Hindlimb muscle (tissue), 1 donor: ENCODE results near the gene IL17D. TPM values are rescaled to one million over a fixed set of nuclear protein-coding genes. Genes with fewer than 3 reads are reported as not detected.

Experiments
- DNase-seq: peaks from one replicate; pipeline ENCODE4 v3.0.0-alpha.2; 2013
- polyA plus RNA-seq: library from polyadenylated mRNA; unstranded; fragments of 120-200 nt; gene quantifications from one replicate; pipeline ENCODE4 v1.2.1, GENCODE V29; 2013; ENCODE audit not compliant: insufficient read length

The IL17D gene
- polyA plus RNA-seq, 1 donor: 18.2 TPM

DNA sequence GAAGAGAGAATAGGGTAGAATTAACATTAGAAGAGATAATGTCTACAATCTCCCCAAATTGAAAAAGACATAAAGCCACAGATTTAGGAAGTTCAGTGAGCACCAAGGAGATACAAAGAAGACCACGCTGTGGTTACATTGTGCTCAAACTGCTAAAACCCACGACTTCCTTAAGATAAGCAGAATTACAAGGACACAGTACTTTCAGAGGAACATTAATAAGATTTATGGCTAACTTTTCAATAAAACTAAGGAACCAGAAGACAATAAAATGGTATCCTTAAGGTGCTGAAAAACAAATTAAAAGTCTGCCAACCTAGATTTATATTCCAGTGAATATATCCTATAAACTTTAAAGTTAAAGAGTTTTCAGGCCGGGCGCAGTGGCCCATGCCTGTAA lies 7.4 kb upstream of the IL17D start:
- no peak for DNase-seq

DNA sequence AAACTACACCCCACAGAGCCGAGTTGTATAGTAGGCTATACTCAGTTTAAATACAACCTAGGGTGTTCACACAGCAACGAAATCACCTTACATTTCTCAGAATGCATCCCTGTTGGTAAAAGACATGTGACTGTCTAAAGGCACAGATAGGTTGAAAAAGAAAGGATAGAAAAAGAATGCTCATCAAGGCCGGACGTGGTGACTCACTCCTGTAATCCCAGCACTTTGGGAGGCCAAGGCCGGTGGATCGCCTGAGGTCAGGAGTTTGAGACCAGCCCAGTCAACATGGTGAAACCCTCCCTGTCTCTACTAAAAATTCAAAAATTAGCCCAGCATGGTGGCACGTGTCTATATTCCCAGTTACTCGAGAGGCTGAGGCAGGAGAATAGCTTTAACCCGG lies 3.8 kb upstream of the IL17D start:
- no peak for DNase-seq

DNA sequence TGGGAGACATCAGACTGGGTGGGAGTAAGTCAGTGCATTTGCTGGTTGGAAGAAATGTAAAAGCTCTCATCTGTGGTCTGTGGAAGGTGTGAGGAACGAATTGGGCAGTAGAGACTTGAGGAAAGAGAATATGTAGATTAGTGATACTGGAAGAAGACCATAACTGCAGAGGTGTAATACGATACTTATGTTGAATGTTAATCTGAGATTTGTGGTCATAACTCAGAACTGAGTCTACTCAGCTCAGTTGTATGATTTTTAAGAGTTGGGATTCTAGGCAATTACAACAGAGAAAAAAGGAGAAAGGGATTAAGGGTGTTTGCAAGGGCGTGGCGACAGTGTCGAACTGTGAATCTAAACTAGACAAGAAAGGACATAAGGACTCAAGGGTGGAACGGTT lies 3.2 kb upstream of the IL17D start:
- no peak for DNase-seq

DNA sequence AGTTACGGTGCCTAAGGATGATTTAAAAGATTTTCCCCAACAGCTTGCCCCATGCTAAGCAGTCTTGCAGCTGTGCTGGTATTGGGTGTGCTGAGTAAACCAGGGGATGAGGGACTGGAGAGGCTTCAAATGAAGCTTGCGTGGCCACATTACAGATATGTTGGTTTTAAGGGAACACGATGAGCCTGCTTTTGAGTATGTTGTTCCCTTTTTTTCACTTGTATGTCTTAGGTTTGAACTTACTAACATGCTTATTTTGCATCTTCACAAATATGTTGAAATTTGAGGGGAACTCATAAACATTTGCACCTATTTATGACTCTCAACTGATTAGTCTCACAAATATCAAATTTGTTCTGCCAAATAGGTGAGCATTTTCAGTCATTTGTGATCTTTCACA lies 2.0 kb upstream of the IL17D start:
- DNase-seq: no peak

DNA sequence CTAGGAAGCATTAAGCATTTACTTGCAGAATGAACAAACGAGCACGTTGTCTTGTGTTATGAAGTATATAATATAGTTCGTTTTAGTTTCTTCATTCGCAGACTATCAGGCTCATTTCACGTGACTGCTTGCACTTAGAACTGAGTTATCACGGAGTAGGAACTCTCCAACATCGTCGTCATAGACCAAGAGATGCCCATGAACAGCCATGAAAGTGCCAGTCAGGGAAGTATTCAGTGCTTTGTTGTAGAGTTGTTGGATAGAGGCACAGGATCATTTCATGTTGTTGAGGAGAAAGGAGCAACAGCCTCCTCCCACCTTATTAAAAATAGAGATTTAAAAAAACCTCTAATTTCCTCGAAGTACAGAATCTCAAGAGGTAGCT lies 977 bp upstream of the IL17D start:
- no peak for DNase-seq

DNA sequence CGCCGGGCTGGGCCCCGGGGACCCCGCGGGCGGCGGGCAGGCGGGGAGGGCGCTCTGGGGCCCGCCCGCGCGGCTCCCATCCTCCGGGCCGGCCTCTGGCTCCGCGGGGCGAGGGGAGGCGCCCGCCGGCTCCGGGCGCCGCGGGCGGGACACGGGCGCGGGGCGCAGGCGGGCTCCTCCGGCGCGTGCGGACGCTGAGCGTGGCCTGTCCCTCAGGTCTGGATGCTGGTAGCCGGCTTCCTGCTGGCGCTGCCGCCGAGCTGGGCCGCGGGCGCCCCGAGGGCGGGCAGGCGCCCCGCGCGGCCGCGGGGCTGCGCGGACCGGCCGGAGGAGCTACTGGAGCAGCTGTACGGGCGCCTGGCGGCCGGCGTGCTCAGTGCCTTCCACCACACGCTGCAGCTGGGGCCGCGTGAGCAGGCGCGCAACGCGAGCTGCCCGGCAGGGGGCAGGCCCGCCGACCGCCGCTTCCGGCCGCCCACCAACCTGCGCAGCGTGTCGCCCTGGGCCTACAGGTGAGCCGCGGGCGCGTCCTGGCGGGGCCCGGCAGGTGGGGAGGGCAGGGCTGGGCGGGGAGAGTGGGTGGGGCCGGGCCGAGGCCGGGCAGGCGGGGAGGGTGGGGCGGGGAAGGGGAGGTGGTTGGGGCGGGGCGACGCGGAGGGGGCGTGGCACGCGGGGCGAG lies 420 bp downstream of the IL17D start:
- DNase-seq: peak; percentile 85

DNA sequence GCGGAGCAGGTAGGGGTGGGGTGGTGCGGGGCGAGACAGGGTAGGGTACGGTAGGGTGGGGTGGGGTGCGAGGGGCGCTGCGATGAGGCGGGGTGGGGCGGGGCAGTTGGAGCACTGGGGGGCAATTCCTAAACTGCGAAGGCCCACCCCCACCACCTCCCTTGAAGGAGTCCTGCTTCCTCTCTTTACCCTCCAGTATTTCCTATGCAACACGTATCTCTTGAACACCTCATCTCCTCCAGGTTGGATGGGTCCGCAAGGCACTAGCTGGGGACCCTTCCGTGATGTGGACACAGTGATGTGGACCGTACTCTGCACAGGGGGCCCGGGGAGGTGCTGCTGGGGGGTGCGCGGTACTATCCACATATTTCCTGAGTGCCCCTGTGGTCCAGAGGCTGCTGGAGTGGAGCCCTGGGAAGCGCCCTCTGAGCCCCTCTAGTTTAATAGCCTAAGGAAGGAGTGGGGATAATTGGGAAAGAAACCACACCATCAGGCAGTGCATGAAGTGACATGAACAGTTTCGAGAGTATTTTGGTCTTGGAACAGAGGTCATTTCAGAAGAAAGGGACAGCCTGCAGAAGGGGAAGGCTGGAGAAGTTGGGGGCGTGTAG lies 1.1 kb downstream of the IL17D start:
- no peak for DNase-seq

DNA sequence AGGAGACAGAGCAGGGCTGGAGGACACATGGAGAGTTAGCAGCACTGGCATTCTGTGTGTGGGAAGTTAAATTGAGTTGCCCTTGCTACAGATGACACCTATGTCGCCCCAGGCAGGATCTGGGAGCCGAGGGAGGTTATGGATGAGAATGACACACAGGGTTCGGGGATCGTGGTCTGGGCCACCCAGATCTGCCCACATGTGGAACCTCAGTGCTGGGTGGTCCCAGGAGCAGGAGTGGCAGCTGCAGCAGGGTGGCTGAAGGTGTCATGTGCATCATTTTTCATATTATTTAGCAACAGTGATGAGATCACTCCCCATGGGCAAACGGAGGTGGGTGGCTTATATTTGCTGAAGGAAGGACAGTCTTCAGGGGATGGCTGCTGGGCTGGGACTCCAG lies 3.2 kb downstream of the IL17D start:
- no peak for DNase-seq

DNA sequence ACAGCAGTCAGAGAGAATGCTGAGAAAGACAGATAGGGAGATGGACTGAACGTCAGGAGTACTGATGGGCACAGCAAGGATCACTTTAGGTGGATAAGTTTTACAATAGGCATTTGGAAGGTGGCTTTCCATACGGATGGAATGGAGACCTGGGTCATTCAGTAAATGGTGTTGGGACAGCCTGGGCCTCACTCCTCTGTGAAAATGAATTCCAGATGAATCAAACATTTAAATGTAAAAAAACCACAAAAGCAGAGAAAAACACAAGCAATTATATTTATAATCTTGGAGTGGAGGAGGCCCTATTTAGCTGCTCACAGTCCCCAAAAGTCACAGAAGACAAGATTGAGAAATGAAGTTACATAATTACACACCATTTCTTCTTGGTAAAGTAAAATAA lies 4.7 kb downstream of the IL17D start:
- no peak for DNase-seq

DNA sequence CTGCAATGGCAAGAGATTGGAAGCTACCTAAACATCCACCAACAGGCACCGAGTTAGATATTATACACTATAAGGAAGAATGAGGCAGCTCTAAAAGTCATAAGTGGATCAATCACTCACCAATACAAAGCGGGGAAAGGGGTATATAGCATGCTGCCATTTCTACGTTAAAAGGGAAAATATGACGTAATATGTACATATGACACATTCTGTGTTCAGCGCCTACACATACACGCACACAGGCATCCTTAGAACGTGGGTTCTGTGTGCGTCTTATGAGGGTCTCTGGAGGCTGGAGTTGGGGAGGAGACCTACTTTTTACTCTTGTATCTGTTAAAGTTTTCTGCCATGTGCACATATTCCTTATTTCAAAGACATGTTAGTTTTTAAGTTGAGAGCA lies 5.9 kb downstream of the IL17D start:
- no peak for DNase-seq

DNA sequence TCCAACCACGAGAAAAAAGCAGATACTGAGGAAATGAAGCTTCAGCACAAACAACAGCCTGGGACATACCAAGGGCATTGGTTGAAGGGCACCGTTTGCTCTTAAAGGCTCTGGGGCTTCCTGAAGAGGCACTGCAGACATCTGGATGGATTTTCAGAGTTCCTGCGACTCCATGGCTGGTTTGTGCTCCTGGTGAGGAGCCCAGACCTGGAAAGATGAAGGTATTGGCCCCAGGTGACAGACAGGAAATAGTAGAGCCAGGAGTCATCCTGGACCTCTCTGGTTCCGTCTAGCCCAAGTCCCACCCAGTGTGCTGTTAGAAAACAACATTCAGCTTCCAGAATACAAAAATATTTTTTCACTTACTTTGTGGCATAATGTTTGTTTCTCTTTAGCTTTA lies 6.3 kb downstream of the IL17D start:
- DNase-seq: no peak

DNA sequence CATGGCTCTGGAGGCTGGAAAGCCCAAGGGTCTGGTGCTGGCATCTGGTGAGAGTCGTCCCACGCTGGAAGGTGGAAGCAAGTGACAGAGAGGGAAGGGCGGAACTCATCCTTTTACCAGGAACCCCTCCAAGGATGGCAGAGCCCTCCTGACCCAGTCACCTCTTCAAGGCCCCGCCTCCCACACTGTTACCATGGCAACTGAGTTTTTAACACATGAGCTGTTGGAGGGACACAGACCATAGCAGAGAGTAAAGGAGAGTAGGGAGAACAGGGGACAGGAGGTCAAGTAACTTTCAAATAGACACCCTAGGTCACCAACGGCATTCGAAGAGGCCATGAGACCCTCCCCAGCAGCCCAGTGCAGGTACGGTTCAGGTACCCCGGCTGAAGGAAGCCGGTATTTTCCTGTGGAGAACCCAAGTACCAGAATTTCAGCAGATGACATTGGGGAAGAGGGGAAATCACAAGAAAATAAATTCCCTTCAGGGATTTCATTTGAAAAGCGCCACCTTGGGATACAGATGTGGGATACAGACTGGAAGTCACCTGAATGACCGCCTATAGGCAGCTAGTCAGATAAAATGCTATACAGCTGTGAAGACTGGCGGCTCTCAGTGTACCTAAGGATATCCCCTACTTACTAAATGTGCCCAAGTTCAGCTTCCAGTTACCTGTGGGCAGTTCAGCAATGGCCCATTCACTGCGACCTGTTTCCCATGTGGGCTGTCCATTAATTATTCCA lies 8.0 kb downstream of the IL17D start:
- no peak for DNase-seq

DNA sequence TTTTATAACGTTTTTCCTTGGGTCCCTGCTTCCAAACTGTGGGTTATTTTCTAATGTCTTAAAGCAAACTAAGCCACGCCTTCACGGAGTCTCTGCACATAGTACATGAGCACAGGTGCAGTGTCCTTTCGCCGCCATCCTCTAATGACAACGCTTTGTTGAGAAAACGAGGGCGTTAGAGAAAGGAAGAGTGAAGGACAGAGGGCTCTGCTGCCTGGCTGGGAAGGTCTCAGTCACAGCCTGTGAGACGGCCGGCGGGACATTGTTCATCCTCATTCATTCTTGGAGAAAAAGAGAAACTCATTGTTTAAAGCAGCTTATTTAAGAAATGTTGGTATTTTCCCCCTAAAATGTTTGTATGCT lies 9.5 kb downstream of the IL17D start:
- no peak for DNase-seq

DNA sequence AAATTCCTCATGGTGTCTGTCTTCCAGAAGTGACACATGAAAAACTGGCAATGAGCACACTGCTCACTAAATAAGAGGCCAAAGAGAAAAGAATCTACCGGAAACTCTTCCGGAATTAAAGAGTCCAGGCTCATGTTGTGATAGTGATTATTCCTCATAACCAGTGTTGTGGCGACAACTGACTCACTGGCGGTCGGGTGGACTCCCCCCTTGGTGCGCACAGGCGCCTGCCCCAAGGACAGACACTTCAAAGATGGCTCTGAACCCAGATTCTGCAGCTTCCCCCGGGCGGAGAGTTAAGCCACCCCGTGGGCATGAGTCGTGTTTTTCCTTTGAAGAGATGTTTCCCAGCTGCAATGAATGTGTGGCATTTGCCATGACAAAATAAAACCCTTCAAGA lies 10.3 kb downstream of the IL17D start:
- DNase-seq: no peak

DNA sequence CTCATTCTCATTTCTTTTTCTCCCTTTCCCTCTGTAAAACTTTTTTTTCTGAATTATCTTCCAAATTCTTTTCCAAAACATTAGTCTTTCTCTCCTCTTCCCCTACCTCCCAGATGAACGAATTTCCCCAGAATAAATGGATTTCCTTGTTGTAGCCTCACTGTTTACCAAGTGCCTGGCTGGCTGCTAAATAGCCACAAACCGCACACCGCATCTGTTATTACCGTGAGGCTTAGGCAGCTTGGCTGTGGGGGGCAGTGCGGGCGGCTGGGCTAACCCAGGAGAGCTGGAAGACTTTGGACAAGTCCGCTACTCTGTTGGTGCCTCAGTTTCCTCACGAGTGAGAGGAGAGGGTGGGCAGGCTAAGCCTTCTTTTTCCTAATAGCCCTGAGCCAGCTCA lies 10.7 kb downstream of the IL17D start:
- DNase-seq: no peak

DNA sequence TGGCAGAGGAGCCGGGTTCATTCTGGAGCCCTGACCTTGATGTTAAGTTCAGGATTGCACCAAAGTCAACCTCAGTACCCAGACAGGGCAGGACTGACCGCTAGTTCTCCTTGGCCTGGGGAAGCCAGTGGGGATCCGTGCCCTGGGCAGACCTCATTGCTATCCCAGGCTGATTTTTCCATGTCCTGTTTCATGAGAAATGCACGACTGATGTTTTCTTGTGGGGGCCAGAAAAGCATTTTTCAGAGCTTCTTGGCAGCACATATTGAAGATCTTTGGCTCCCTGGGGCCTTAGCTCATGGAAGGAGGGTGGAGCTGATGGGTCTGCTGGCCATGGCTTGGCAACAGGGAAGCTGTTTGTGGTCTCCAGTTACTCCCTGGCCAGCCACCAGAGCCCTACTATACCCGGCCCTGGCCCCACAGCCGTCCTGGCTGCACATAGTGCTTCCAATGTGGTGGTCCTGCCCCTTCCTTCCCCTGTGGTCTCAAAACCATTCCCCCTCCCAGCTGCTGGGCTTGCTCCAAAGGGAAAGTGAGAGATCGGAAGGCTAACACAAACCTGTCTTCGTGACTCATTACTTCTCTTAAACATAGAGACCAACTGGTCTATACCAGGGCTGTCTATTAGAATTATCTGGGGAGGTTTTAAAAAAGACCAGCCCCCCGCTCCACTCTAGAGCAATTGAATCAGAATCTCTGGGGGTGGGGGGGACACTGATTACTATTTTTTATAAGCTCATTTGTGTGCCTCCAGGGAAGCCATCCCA lies 11.2 kb downstream of the IL17D start:
- DNase-seq: peak; percentile 88

DNA sequence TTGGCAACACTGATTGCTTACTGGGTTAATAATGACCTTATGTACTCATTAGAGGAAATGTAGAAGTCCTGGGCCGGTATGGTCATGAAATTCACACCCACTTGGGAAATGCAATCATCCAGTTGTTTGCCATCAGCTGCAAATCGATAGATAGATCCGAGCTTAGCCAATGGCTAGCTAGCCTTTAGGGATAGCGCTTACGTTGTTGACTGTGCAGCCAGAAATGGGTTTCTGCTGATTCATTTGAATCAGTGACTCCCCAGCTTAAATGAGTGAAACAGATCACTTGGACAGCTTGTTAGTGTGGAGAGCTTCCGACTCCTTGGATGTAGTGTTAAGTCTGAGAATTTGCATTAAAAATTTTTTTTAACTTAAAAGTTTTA lies 11.8 kb downstream of the IL17D start:
- DNase-seq: peak; percentile 63

DNA sequence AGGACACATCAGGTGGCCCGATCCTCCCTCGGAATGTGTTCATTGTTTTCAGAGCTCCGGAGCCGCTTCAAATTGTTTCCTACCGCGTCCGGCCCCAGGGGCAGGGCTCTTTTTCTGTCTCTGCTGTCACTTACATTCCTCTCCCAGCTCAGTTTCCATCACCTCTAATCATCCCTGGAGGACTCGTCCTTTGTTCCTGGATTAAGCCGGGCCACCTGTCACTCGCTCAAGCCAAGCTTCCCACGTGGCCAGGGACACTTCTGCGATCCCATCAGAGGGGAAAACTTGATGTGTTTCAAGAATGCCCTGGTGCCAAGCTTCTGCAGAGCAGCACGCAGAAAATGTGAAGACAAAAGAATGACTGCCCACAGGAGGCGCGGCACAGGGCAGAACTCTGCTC lies 13.5 kb downstream of the IL17D start:
- no peak for DNase-seq

DNA sequence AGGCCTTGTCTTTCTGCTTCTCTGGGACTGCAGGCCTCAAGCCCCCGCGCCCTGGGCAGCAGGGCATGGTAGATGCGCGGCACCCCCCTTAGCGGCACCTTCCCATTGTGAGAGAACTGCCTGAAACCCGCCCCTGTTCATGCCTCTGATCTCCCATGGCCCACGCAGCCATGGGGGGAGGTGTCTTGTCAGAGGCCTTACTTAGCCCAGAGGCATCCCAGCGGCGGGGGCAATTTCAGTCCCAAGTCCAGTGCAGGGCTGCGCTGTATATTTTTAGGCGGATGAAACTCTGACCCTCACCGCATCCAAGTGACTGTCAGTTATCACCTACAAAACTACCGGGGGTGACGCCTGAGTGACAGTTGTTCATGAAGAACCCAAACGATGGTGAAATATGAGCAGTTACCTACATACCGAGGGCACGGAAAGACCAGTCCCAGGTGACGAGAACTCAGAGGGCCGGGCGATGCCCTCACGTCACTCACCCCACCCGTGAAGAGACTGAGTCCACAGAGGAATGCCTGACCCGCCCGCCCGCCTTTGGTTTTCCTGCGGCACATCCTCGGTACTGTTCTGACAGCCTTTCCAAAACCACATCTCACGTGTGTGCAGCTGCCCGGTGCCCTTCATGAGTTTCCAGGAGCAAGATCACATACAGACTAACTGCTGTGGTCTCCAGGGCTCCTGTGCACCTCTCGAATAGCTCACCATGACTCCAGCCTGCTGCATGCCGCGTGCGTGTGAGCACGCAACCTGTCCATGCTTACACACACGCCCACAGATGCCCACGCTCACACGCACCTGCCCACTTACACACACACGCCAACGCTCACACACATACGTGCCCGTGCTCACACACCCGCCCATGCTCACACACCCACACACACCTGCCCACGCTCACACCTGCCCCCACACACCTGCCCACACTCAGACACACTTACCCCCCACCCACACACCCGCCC lies 14.4 kb downstream of the IL17D start:
- DNase-seq: no peak

DNA sequence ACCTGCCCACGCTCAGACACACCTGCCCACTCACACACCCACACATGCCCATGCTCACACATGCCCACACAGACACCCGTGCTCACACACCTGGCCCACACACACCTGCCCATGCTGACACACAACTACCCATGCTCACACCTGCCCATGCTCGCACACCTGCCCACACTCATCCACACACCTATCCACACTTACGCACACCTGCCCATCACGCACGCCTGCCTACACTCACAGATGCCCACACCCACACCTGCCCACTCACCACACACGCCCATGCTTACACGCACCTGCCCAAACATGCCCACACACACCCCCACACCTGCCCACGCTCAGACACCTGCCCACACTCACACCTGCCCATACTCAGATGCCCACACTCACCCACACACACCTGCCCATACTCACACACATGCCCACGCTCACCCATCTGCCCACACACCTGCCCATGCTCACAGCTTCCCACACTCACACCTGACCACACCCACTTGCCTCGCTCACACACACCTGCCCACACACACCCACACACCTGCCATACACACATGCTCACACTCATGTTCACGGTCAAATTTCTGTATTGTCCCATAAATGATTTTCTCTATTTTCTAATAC lies 15.6 kb downstream of the IL17D start:
- no peak for DNase-seq

DNA sequence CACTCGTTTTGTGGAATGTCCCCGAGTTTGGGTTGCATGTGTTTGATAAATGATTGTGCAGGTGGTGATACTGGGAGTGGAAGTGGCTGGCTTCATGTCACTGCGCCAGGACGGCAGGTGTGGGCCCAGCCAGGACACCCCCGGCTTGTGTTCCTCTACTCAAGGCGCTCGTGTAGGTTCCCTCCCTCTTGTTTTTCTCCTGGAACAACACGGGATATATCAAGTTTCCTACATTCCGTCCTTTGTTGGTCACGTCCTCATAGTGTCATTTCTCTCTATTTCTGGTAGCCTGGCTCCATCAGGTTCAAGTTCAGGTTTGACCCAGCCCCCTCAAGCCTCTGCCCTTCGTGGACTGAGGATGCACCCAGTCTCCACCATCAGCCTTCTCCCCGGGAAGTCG lies 16.3 kb downstream of the IL17D start:
- DNase-seq: no peak

DNA sequence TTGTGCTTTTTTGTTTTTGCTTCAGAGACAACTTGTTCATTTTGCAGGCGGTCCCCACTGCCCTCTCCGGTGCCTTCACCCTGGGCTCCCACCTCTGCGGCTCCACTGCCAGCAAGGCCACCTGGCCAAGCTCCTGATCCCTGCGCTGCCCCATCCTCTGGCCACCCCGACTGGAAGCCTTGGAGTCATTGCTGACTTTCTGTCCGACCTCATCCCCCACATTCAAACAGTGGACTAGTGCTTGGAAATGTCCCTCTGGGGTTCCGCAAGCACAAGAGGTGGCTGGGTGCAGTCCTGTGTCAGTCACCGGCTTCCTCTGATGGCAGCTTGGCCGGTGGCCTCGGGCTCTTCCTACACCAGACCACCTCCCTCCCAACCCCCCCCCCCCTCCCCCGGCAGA lies 17.0 kb downstream of the IL17D start:
- DNase-seq: no peak
